ENCODE results near the gene OR52E2. TPM values are rescaled to one million over a fixed set of nuclear protein-coding genes. Genes with fewer than 3 reads are reported as not detected.

Gene OR52E2
- total and polyA plus RNA-seq, 2 donors (not counting 3 experiments of a cell fraction or from before 2014, with no cell fraction given): not detected

DNA sequence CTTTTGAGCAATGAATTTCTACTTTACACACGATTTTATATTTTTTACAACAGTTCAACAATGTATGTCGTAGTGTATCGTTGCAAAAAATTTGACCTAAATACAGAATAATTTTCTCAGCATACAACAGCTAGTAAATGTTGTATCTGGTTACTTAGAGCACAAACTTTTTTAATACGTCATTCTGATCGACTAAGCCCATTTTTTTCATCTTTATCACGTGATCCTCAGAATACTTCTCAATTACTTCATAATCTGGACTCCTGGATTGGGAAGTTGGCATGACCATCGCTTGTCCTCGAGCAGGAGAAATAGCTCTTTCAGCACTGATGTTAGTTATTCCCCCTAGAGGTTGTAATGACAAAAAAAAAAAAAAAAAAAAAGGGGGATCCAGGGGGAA is 48.2 kb downstream of the OR52E2 start:
- CTCF ChIA-PET: interaction anchor here (0.6 to 1.0 kb wide), 2 partner anchors 128 to 374 kb away, joined by 3 read pairs; partner anchors contain the start of gene OR51D1
- no peak overlapping the region for H3K27ac ChIP-seq (ENCODE audit: insufficient read depth, low read depth, low read length)
- dilution Hi-C loops (cut with MboI; ENCODE audit: extremely low pct_ligation_motif_present, low sequenced_read_pairs) (no loop called here), intact Hi-C loops (cut with micrococcal nuclease) (no loop called here)
- no peaks in the 10 kb centered on the region for H3K9me1 ChIP-seq (replicated peaks; ENCODE audit: control insufficient read depth, extremely low read depth, insufficient read depth, low read length)
- no peaks in the 10 kb centered on the region for H4K20me1 ChIP-seq (replicated peaks; ENCODE audit: control insufficient read depth, extremely low read depth, insufficient read depth, low read length)
- no peak overlapping the region for H3K4me2 ChIP-seq (ENCODE audit: insufficient read depth, low read length)
- H2AFZ ChIP-seq (ENCODE audit: low read depth, low read length): no peak overlapping the region
- H3K4me1 ChIP-seq (ENCODE audit: control insufficient read depth, extremely low read depth, insufficient read depth, low read length): no peaks in the 10 kb centered on the region
- BruUV-seq (replicated peaks): no TSS peak
- DNase-seq (ENCODE audit: low read depth, low spot score) (no peak), FAIRE-seq (no peak)
- H3K36me3 ChIP-seq (ENCODE audit: control insufficient read depth in 2 of 2, extremely low read depth in 1 of 2, insufficient read depth in 2 of 2, low read length in 2 of 2): no peaks in the 10 kb centered on the region
- H3K4me3 ChIP-seq (replicated peaks in 1 of 3; ENCODE audit: insufficient read depth in 1 of 3, low read depth in 1 of 3, low read length in 3 of 3): no peak overlapping the region
- POLR2A ChIA-PET: no interaction called here
- H3K27me3 ChIP-seq (ENCODE audit: control insufficient read depth in 2 of 2, insufficient read depth in 2 of 2, low read length in 2 of 2): no peaks in the 10 kb centered on the region
- no peaks in the 10 kb centered on the region for H3K9me3 ChIP-seq (replicated peaks; ENCODE audit: control insufficient read depth, insufficient read depth, low read length)
- H3K79me2 ChIP-seq (ENCODE audit: control insufficient read depth, insufficient read depth, low read length): no peaks in the 10 kb centered on the region
- H3K9ac ChIP-seq (replicated peaks; ENCODE audit: extremely low read depth, insufficient read depth, low read length): no peak overlapping the region
- TF ChIP-seq MYC (IDR thresholded peaks at IDR 0.05; ENCODE audit: low read depth, low read length) (no peak), POLR2A (IDR thresholded peaks at IDR 0.05; ENCODE audit: low read depth, low read length) (no peak), GATA2 (IDR thresholded peaks at IDR 0.05; ENCODE audit: insufficient read depth, insufficient read length, low read depth, low read length) (no peak), FOS (IDR thresholded peaks at IDR 0.05; ENCODE audit: borderline replicate concordance, insufficient read depth, low read length) (no peak), MAX (IDR thresholded peaks at IDR 0.05; ENCODE audit: insufficient read depth, insufficient read length) (no peak), POLR2AphosphoS5 (IDR thresholded peaks at IDR 0.05; ENCODE audit: insufficient read depth, low read depth, low read length) (no peak)
- TF ChIP-seq, protein P1, sequence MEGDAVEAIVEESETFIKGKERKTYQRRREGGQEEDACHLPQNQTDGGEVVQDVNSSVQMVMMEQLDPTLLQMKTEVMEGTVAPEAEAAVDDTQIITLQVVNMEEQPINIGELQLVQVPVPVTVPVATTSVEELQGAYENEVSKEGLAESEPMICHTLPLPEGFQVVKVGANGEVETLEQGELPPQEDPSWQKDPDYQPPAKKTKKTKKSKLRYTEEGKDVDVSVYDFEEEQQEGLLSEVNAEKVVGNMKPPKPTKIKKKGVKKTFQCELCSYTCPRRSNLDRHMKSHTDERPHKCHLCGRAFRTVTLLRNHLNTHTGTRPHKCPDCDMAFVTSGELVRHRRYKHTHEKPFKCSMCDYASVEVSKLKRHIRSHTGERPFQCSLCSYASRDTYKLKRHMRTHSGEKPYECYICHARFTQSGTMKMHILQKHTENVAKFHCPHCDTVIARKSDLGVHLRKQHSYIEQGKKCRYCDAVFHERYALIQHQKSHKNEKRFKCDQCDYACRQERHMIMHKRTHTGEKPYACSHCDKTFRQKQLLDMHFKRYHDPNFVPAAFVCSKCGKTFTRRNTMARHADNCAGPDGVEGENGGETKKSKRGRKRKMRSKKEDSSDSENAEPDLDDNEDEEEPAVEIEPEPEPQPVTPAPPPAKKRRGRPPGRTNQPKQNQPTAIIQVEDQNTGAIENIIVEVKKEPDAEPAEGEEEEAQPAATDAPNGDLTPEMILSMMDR (IDR thresholded peaks at IDR 0.05; ENCODE audit: extremely low read depth in 1 of 2, insufficient read depth in 1 of 2, low read depth in 1 of 2, low read length in 2 of 2): no peak

Other genes with a start within 250 kb of the OR52E2 start
- not detected in 2 replicates for gene OR51F2, start 238.3 kb downstream of the OR52E2 start, total RNA-seq
- not detected in 2 replicates for gene OR51F2, start 238.3 kb downstream of the OR52E2 start, polyA plus RNA-seq
- gene OR51S1, start 210.4 kb downstream of the OR52E2 start, total RNA-seq: not detected in 2 replicates
- not detected in 2 replicates for gene OR51S1, start 210.4 kb downstream of the OR52E2 start, polyA plus RNA-seq
- not detected in 2 replicates for gene OR51T1, start 177.7 kb downstream of the OR52E2 start, total RNA-seq
- not detected in 2 replicates for gene OR51T1, start 177.7 kb downstream of the OR52E2 start, polyA plus RNA-seq
- gene OR51A7, start 155.8 kb downstream of the OR52E2 start, total RNA-seq: not detected in 2 replicates
- gene OR51A7, start 155.8 kb downstream of the OR52E2 start, polyA plus RNA-seq: not detected in 2 replicates
- not detected in 2 replicates for gene OR51G2, start 140.3 kb downstream of the OR52E2 start, total RNA-seq
- gene OR51G2, start 140.3 kb downstream of the OR52E2 start, polyA plus RNA-seq: not detected in 2 replicates
- not detected in 2 replicates for gene OR51G1, start 135.3 kb downstream of the OR52E2 start, total RNA-seq
- not detected in 2 replicates for gene OR51G1, start 135.3 kb downstream of the OR52E2 start, polyA plus RNA-seq
- gene OR51A4, start 112.0 kb downstream of the OR52E2 start, total RNA-seq: not detected in 2 replicates
- not detected in 2 replicates for gene OR51A4, start 112.0 kb downstream of the OR52E2 start, polyA plus RNA-seq
- not detected in 2 replicates for gene OR51A2, start 103.9 kb downstream of the OR52E2 start, total RNA-seq
- not detected in 2 replicates for gene OR51A2, start 103.9 kb downstream of the OR52E2 start, polyA plus RNA-seq
- not detected in 2 replicates for gene OR51L1, start 64.8 kb downstream of the OR52E2 start, total RNA-seq
- not detected in 2 replicates for gene OR51L1, start 64.8 kb downstream of the OR52E2 start, polyA plus RNA-seq
- not detected in 2 replicates for gene OR52J3, start 13.1 kb downstream of the OR52E2 start, total RNA-seq
- not detected in 2 replicates for gene OR52J3, start 13.1 kb downstream of the OR52E2 start, polyA plus RNA-seq
- gene OR52E1, start 9.9 kb upstream of the OR52E2 start, total RNA-seq: not detected in 2 replicates
- not detected in 2 replicates for gene OR52E1, start 9.9 kb upstream of the OR52E2 start, polyA plus RNA-seq
- gene OR52A5, start 78.7 kb upstream of the OR52E2 start, total RNA-seq: not detected in 2 replicates
- gene OR52A5, start 78.7 kb upstream of the OR52E2 start, polyA plus RNA-seq: not detected in 2 replicates
- gene OR52A1, start 95.1 kb upstream of the OR52E2 start, total RNA-seq: not detected in 2 replicates
- gene OR52A1, start 95.1 kb upstream of the OR52E2 start, polyA plus RNA-seq: not detected in 2 replicates
- not detected in 2 replicates for gene OR51V1, start 141.1 kb upstream of the OR52E2 start, total RNA-seq
- gene OR51V1, start 141.1 kb upstream of the OR52E2 start, polyA plus RNA-seq: not detected in 2 replicates
- not detected in 2 replicates for gene HBB, start 167.4 kb upstream of the OR52E2 start, total RNA-seq
- not detected in 2 replicates for gene HBB, start 167.4 kb upstream of the OR52E2 start, polyA plus RNA-seq
- gene HBD, start 174.9 kb upstream of the OR52E2 start, total RNA-seq: not detected in 2 replicates
- not detected in 2 replicates for gene HBD, start 174.9 kb upstream of the OR52E2 start, polyA plus RNA-seq
- not detected in 2 replicates for gene HBG1, start 190.2 kb upstream of the OR52E2 start, total RNA-seq
- 0.72 TPM in 1 of 2 replicates, not detected in the other for gene HBG1, start 190.2 kb upstream of the OR52E2 start, polyA plus RNA-seq
- gene HBG2, start 195.2 kb upstream of the OR52E2 start, total RNA-seq: not detected in 2 replicates
- 1.2 TPM in 1 of 2 replicates, not detected in the other for gene HBG2, start 195.2 kb upstream of the OR52E2 start, polyA plus RNA-seq
- gene HBE1, start 210.3 kb upstream of the OR52E2 start, total RNA-seq: not detected in 2 replicates
- 0.32 and 0.37 TPM in 2 replicates for gene HBE1, start 210.3 kb upstream of the OR52E2 start, polyA plus RNA-seq
- not detected in 2 replicates for gene OR51B4, start 242.3 kb upstream of the OR52E2 start, total RNA-seq
- gene OR51B4, start 242.3 kb upstream of the OR52E2 start, polyA plus RNA-seq: 0.08 TPM in 1 of 2 replicates, not detected in the other